A673 (cell line): ENCODE results near the gene KLLN. TPM values are rescaled to one million over a fixed set of nuclear protein-coding genes. Genes with fewer than 3 reads are reported as not detected.
"Not testable (repeated sequence)": the region's sequence is repeated elsewhere in the genome, so short reads cannot be mapped to it uniquely, and the experiment has no call there.

Experiments used
- BruUV-seq: library from RNA; stranded (reverse); fragments of 400-500 nt; replicated peaks from 2 replicates; lab custom pipeline; 2021; lab: Mats Ljungman, UMichigan
- CTCF ChIA-PET: fragments of 300-600 bp; sonication (Branson Sonifier 250); formaldehyde crosslinking; loops from one replicate; lab custom pipeline; 2022; ENCODE audit warnings: antibody characterized with exemption; lab: Charles Lee
- POLR2A ChIA-PET: fragments of 300-600 bp; sonication (Branson Sonifier 250); formaldehyde crosslinking; loops from one replicate; lab custom pipeline; 2022; ENCODE audit warnings: antibody characterized with exemption; ENCODE audit not compliant: low non-redundant PET; lab: Charles Lee
- DNase-seq: peaks from one replicate; pipeline ENCODE4 v3.0.0-alpha.2; 2015; ENCODE audit warnings: low spot score
- H3K27ac ChIP-seq: fragments of 200-600 bp; sonication (generic); 2 replicates; pipeline ENCODE4 v1.5.1; 2016; ENCODE audit warnings: mixed run types, low read depth, mild to moderate bottlenecking, mixed read lengths, antibody characterized with exemption, low read length; ENCODE audit not compliant: poor library complexity, severe bottlenecking
- H3K27me3 ChIP-seq: fragments of 200-600 bp; sonication (generic); replicated peaks from 2 replicates; pipeline ENCODE4 v1.6.1; 2017; ENCODE audit warnings: mixed run types, low read depth, mild to moderate bottlenecking, mixed read lengths, antibody characterized with exemption, low read length; ENCODE audit not compliant: insufficient read depth, poor library complexity
- H3K36me3 ChIP-seq: fragments of 200-600 bp; sonication (generic); 2 replicates; pipeline ENCODE4 v1.6.1; 2016; ENCODE audit warnings: mixed run types, mild to moderate bottlenecking, mixed read lengths, antibody characterized with exemption, low read length; ENCODE audit not compliant: insufficient read depth, poor library complexity, severe bottlenecking
- H3K4me1 ChIP-seq: fragments of 200-600 bp; sonication (generic); 2 replicates; pipeline ENCODE4 v1.6.1; 2017; ENCODE audit warnings: mixed run types, mild to moderate bottlenecking, mixed read lengths, antibody characterized with exemption, low read length; ENCODE audit not compliant: insufficient read depth, poor library complexity, severe bottlenecking
- H3K4me3 ChIP-seq: fragments of 200-600 bp; sonication (generic); 2 replicates; pipeline ENCODE4 v1.5.1; 2016; ENCODE audit warnings: low read depth, mixed run types, mild to moderate bottlenecking, mixed read lengths, low read length; ENCODE audit not compliant: poor library complexity, severe bottlenecking
- H3K9me3 ChIP-seq: fragments of 200-600 bp; sonication (generic); 2 replicates; pipeline ENCODE4 v1.6.1; 2016; ENCODE audit warnings: mixed run types, low read depth, mild to moderate bottlenecking, mixed read lengths, antibody characterized with exemption, low read length; ENCODE audit not compliant: poor library complexity, severe bottlenecking
- CTCF ChIP-seq: fragments of 300-800, 200-600 bp; sonication (generic); conservative IDR thresholded peaks from 2 replicates; pipeline ENCODE4 v1.5.1; 2017; ENCODE audit warnings: low read depth, mild to moderate bottlenecking, antibody characterized with exemption, low read length, moderate library complexity, mixed read lengths
- EZH2 ChIP-seq: fragments of 200-600 bp; sonication (generic); IDR thresholded peaks from 2 replicates; pipeline ENCODE4 v1.6.1; 2017; ENCODE audit warnings: borderline replicate concordance, low read depth, mild to moderate bottlenecking, mixed read lengths, antibody characterized with exemption, low read length; ENCODE audit not compliant: poor library complexity, severe bottlenecking
- intact Hi-C: fragments of 100-400 bp; cut with micrococcal nuclease; formaldehyde crosslinking; loops from one replicate; pipeline ENCODE4 v1.10.0; 2022; ENCODE audit not compliant: unreplicated experiment
- total RNA-seq: library from RNA; stranded (reverse); gene quantifications from 2 replicates; pipeline ENCODE4 v1.2.3, GENCODE V29; 2021

KLLN gene
- total RNA-seq, 1 experiment from 2014 or later = 0.32 TPM

DNA sequence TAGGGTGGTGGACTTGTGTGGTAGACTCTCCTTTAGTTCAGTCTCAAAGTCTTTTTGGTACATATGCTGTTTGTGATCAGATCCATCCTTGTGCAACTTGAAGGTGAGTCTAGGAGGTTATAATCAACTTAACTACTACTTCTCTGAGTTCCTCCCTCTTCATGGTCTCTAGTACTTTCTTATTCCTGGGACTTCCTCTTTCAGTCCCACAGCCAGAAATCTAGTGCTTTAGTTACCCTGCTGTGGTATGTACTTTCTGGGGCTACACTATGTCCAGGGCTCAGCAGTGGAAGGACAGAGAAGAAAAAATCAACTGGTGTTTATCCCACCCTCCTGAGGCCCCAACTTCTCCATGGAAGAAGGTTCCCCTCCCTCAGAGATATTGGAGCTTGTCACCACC lies 25.9 kb downstream of the KLLN start:
- no peak overlapping the region for H3K4me3 ChIP-seq
- ChIA-PET CTCF (no interaction called here), POLR2A (no interaction called here)
- no peaks in the 10 kb centered on the region for H3K36me3 ChIP-seq
- H3K27ac ChIP-seq = no peak overlapping the region
- no TSS peak for BruUV-seq
- peaks cover 7% of the 10 kb centered on the region for H3K27me3 ChIP-seq
- intact Hi-C loops = no loop called here
- H3K9me3 ChIP-seq = no peaks in the 10 kb centered on the region
- DNase-seq = no peak
- no peak for TF ChIP-seq CTCF
- no peak for TF ChIP-seq EZH2
- H3K4me1 ChIP-seq = no peaks in the 10 kb centered on the region

DNA sequence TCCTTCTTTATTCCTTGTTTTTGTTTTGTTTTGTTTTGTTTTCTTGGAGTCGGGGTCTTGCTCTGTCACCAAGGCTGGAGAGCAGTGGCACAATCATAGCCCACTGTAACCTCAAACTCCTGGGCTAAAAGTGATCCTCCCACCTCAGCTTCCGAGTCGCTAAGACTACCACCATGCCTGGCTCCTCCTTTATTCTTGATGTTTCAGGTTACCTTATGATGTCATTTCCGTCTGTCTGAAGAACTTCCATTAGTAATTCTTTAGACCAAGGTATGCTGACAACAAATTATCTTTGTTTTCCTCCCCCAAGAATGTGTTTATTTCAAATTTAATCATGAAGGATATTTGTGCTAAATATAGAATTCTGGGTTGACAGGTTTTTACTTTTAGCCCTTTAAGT lies 27.2 kb downstream of the KLLN start:
- Histone ChIP-seq H3K27ac (no peak overlapping the region), H3K9me3 (no peaks in the 10 kb centered on the region), H3K4me3 (no peak overlapping the region), H3K36me3 (no peaks in the 10 kb centered on the region), H3K27me3 (peaks cover 7% of the 10 kb centered on the region), H3K4me1 (no peaks in the 10 kb centered on the region)
- CTCF ChIA-PET = no interaction called here
- POLR2A ChIA-PET = no interaction called here
- TF ChIP-seq CTCF (no peak), EZH2 (no peak)
- intact Hi-C loops = no loop called here
- DNase-seq = no peak
- no TSS peak for BruUV-seq

DNA sequence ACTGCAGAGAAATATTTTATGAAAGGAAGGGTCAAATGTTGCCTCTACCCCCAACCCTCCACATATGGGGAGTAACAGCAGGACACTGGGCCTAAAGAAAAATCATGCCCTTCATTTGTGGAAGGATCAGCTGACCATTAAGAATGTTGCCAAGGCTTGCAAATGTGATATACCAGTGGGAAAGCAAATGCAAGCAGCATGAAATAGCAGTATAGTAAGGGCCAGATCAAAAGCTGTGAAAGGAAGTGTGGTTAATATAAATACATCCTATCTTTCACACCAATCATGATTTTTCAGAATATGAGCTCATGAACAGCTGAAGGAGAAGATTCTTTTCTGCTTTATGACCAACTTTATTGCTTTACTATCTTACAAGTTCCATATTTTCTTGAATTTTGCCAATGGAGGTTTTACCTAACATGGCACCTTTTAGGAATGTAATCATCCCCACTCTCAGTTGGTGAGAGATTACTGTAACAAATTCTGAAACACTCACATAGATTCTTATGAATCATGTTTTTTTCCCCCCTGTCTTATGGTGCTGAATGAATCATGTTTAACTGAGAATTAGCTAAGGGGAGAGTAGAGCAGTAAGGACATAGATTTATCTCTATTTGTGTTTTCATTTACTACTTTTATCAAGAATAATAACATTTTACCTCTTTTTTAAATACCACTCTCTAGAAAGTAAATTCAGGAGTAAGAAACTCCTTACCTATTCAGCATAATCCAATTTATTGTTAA lies 33.2 kb downstream of the KLLN start:
- Histone ChIP-seq H3K9me3 (no peaks in the 10 kb centered on the region), H3K27me3 (peaks cover 7% of the 10 kb centered on the region), H3K36me3 (no peaks in the 10 kb centered on the region), H3K4me1 (no peaks in the 10 kb centered on the region), H3K27ac (no peak overlapping the region), H3K4me3 (no peak overlapping the region)
- BruUV-seq = no TSS peak
- POLR2A ChIA-PET = no interaction called here
- intact Hi-C loops = no loop called here
- CTCF ChIA-PET = no interaction called here
- no peak for DNase-seq
- no peak for TF ChIP-seq EZH2
- no peak for TF ChIP-seq CTCF

GRCh38 chr10:87829051-87829450 lies 34.3 kb downstream of the KLLN start:
- H3K9me3 ChIP-seq, intact Hi-C loops, H3K36me3 ChIP-seq, POLR2A ChIA-PET, H3K27me3 ChIP-seq, H3K27ac ChIP-seq, DNase-seq, CTCF ChIA-PET, H3K4me3 ChIP-seq, BruUV-seq, H3K4me1 ChIP-seq: not testable (repeated sequence)
